Hepatocyte (in vitro differentiated cells): ENCODE measurements around the gene FAM241B.

Experiments used
- CTCF ChIP-seq: fragments of 200-600 bp; sonication (generic); IDR thresholded peaks from 2 replicates; pipeline ENCODE4 v1.5.1; 2016; ENCODE audit warnings: antibody characterized with exemption, mild to moderate bottlenecking; ENCODE audit not compliant: poor library complexity
- EZH2 ChIP-seq: fragments of 200-600 bp; sonication (generic); IDR thresholded peaks from 2 replicates; pipeline ENCODE4 v1.6.1; 2016; ENCODE audit warnings: antibody characterized with exemption, mild to moderate bottlenecking, borderline replicate concordance

DNA sequence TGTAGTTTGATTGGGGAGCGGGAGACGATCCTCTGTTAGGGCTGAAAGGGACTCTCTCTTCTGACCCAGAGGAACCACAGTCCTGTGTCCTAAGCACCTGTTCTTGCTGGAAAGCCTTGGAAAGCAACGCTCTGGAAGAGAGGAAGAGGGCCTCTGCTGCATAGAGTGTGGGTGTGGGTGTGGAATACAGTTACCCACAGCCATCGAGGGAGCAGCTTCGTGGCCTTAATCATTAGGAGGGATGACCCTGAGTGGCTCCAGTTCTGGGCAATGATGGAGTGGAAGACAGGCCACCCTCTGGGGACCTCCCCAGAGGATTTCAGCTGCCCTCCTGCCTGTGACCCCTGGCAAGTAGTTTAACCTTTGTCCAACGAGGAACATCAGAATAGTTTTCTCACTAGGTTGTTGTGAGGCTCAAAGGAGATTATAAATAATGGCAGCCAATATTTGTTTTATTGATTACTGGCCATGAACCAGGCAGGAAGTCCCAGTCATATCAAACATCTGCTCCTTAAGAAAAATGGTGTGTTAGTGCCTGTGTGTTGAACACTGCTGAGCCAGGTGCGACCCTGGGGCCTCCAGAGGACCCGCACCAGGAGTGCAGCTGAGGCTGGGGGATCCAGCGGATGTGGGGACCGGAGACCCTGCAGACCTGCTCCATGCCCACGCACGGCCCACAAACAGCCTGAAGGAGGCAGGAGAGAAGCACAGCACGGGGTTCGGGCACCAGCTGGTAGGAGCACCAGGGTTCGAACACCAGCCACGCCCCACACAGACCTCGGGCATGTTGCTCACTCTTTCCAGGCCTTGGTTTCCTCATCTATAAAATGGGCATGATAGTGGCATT lies 35.6 kb downstream of the FAM241B start:
- TF ChIP-seq CTCF (no peak), EZH2 (no peak)
